CD4-positive, alpha-beta T cell treated with Interleukin-17A for 1 hour (primary cell): ENCODE measurements around the gene OR11G2.
A peak's percentile ranks its signal among the peaks of the same experiment; 100 is the strongest.
"Not testable (repeated sequence)": the region's sequence is repeated elsewhere in the genome, so short reads cannot be mapped to it uniquely, and the experiment has no call there.

Experiments
- DNase-seq: peaks from one replicate; pipeline ENCODE4 v3.0.0-alpha.2; 2020

The OR11G2 gene

DNA sequence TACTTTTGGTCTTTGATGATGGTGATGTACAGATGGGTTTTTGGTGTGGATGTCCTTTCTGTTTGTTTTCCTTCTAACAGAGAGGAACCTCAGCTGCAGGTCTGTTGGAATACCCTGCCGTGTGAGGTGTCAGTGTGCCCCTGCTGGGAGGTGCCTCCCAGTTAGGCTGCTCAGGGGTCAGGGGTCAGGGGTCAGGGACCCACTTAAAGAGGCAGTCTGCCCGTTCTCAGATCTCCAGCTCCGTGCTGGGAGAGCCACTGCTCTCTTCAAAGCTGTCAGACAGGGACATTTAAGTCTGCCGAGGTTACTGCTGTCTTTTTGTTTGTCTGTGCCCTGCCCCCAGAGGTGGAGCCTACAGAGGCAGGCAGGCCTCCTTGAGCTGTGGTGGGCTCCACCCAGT is 44.7 kb downstream of the OR11G2 start:
- DNase-seq, result not testable (repeated sequence)

DNA sequence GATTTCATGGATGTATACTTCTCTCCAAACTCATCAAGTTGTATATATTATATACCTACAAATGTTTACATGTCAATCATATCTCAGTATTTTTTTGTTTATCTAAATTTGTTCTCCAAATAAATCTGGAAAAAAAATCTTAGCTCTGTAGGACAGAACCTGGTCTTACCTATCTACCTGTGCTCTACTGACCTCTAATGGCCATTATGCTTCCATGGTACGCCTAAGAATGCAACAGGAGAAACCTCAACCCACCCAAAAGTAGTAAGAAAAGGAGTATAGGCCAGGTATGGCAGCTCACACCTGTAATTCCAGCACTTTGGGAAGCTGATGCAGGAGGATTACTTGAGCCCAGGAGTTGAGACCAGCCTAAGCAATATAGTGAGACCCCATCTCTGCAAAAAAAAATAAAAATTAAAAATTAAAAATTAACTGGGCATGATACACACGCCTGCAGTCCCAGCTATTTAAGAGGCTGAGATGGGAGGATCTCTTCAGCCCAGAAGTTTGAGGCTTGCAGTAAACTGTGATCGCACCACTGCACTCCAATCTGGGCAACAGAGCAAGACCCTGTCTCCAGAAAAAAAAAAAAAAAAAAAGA is 57.0 kb downstream of the OR11G2 start:
- DNase-seq, result peak; percentile 16
